Measurements from ENCODE around the gene PPIA. TPM values are rescaled to one million over a fixed set of nuclear protein-coding genes. Genes with fewer than 3 reads are reported as not detected.

PPIA gene
- polyA plus RNA-seq, 1 of the 3 experiments (the other 2 are of a cell fraction), result 6,267 TPM

- Histone ChIP-seq H3K4me1 (ENCODE audit: control insufficient read depth in 1 of 2, insufficient read depth in 2 of 2, low read depth in 1 of 2, low read length in 1 of 2) (peaks cover 5 to 7% of the 10 kb centered on the region in 2 experiments; a peak in 3 of 4 replicates), H3K27ac (ENCODE audit: low read depth in 2 of 2, low read length in 1 of 2) (no peak overlapping the region), H3K79me2 (ENCODE audit: insufficient read depth) (peaks cover 76% of the 10 kb centered on the region), H3F3A (replicated peaks; ENCODE audit: insufficient read depth) (peaks cover 67% of the 10 kb centered on the region), H3K4me3 (ENCODE audit: low read depth in 2 of 2, low read length in 1 of 2) (no peak overlapping the region), H2AFZ (ENCODE audit: low read depth) (no peak overlapping the region), H3K9me3 (no peaks in the 10 kb centered on the region), H3K27me3 (ENCODE audit: insufficient read depth) (no peaks in the 10 kb centered on the region), H3K9ac (no peak overlapping the region), H3K9me2 (no peaks in the 10 kb centered on the region), H3K4me2 (peak overlapping the region; percentile 35; the same call in 1 of the 2 replicates), H4K20me1 (ENCODE audit: insufficient read depth) (peaks cover 74% of the 10 kb centered on the region), H3K36me3 (replicated peaks in 1 of 2; ENCODE audit: control insufficient read depth in 1 of 2, insufficient read depth in 2 of 2, low read length in 1 of 2) (peaks cover 42 to 66% of the 10 kb centered on the region in 2 experiments)
- ChIA-PET POLR2A (interaction anchor here (1.3 kb wide), 1 partner anchor 31 kb away, joined by 3 read pairs; no protein-coding TSS in a partner anchor), CTCF (interaction anchor here (0.5 to 4.4 kb wide), 4 partner anchors 13 to 338 kb away, joined by 3 to 13 read pairs (median 3); no protein-coding TSS in a partner anchor)
- TF ChIP-seq FOSL2 (IDR thresholded peaks at IDR 0.05; ENCODE audit: borderline replicate concordance, low read depth) (no peak), MEF2A (IDR thresholded peaks at IDR 0.05; ENCODE audit: borderline replicate concordance, low read depth) (no peak), EZH2phosphoT487 (IDR thresholded peaks at IDR 0.05; ENCODE audit: borderline replicate concordance, low read depth) (no peak), TCF12 (IDR thresholded peaks at IDR 0.05) (no peak), RFX5 (IDR thresholded peaks at IDR 0.05; ENCODE audit: low read length) (no peak), GATA2 (CRISPR knock-in tag; IDR thresholded peaks at IDR 0.05) (no peak), GABPA (IDR thresholded peaks at IDR 0.05; ENCODE audit: low read depth) (no peak)
- TF ChIP-seq, protein P1, sequence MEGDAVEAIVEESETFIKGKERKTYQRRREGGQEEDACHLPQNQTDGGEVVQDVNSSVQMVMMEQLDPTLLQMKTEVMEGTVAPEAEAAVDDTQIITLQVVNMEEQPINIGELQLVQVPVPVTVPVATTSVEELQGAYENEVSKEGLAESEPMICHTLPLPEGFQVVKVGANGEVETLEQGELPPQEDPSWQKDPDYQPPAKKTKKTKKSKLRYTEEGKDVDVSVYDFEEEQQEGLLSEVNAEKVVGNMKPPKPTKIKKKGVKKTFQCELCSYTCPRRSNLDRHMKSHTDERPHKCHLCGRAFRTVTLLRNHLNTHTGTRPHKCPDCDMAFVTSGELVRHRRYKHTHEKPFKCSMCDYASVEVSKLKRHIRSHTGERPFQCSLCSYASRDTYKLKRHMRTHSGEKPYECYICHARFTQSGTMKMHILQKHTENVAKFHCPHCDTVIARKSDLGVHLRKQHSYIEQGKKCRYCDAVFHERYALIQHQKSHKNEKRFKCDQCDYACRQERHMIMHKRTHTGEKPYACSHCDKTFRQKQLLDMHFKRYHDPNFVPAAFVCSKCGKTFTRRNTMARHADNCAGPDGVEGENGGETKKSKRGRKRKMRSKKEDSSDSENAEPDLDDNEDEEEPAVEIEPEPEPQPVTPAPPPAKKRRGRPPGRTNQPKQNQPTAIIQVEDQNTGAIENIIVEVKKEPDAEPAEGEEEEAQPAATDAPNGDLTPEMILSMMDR (IDR thresholded peaks at IDR 0.05), result no peak
- TF ChIP-seq, protein P2, sequence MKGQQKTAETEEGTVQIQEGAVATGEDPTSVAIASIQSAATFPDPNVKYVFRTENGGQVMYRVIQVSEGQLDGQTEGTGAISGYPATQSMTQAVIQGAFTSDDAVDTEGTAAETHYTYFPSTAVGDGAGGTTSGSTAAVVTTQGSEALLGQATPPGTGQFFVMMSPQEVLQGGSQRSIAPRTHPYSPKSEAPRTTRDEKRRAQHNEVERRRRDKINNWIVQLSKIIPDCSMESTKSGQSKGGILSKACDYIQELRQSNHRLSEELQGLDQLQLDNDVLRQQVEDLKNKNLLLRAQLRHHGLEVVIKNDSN (IDR thresholded peaks at IDR 0.05; ENCODE audit: borderline replicate concordance, low read depth), result no peak
- DNase-seq, result no peak
- WGBS (ENCODE audit: low lambda C conversion rate), result 71% methylated on average over 4 of the region's 4 CpGs
Observed at GRCh38 chr7:44799939-44800338, 3.5 kb downstream of the PPIA start.

GRCh38 chr7:44801890-44802289, 5.4 kb downstream of the PPIA start:
- Histone ChIP-seq H3K4me1 (ENCODE audit: control insufficient read depth in 1 of 2, insufficient read depth in 2 of 2, low read depth in 1 of 2, low read length in 1 of 2) (peaks cover 5 to 7% of the 10 kb centered on the region in 2 experiments; a peak in 3 of 4 replicates), H3K4me3 (ENCODE audit: low read depth in 2 of 2, low read length in 1 of 2) (no peak overlapping the region), H3K27me3 (ENCODE audit: insufficient read depth) (no peaks in the 10 kb centered on the region), H3K36me3 (replicated peaks in 1 of 2; ENCODE audit: control insufficient read depth in 1 of 2, insufficient read depth in 2 of 2, low read length in 1 of 2) (peaks cover 42 to 71% of the 10 kb centered on the region in 2 experiments), H3K79me2 (ENCODE audit: insufficient read depth) (peaks cover 59% of the 10 kb centered on the region), H3K9me2 (no peaks in the 10 kb centered on the region), H3K9ac (no peak overlapping the region), H3K27ac (ENCODE audit: low read depth in 2 of 2, low read length in 1 of 2) (peak overlapping the region in 1 of 2 experiments; percentile 9; a peak in 2 of 4 replicates), H2AFZ (ENCODE audit: low read depth) (no peak overlapping the region), H3F3A (replicated peaks; ENCODE audit: insufficient read depth) (peaks cover 87% of the 10 kb centered on the region), H4K20me1 (ENCODE audit: insufficient read depth) (peaks cover 74% of the 10 kb centered on the region), H3K9me3 (no peaks in the 10 kb centered on the region), H3K4me2 (no peak overlapping the region)
- ChIA-PET POLR2A (no interaction called here), CTCF (interaction anchor here (0.7 to 1.7 kb wide), 3 partner anchors 236 to 334 kb away, joined by 3 to 4 read pairs (median 3); no protein-coding TSS in a partner anchor)
- 88% methylated on average over 5 of the region's 5 CpGs for WGBS (ENCODE audit: low lambda C conversion rate)
- no peak for DNase-seq
- no peak for TF ChIP-seq USF2 (IDR thresholded peaks at IDR 0.05; ENCODE audit: borderline replicate concordance, low read depth, low read length)
- TF ChIP-seq POLR2AphosphoS5 (IDR thresholded peaks at IDR 0.05; ENCODE audit: low read depth, low read length), result peak; percentile 20; the same call in 1 of the 2 replicates
